WTC11 (cell line): ENCODE results near the gene CSNK2A1. TPM values are rescaled to one million over a fixed set of nuclear protein-coding genes. Genes with fewer than 3 reads are reported as not detected.

Source experiments
- ATF1 ChIP-seq: sonication (generic); formaldehyde crosslinking; IDR thresholded peaks from 2 replicates; pipeline ENCODE4 v1.8.1; 2023; ENCODE audit warnings: mild to moderate bottlenecking, moderate library complexity, missing genetic modification reagents
- E2F4 ChIP-seq: sonication (generic); formaldehyde crosslinking; IDR thresholded peaks from 2 replicates; pipeline ENCODE4 v1.8.1; 2022; ENCODE audit warnings: low read depth, mild to moderate bottlenecking, moderate library complexity, missing genetic modification reagents, borderline replicate concordance
- ETV6 ChIP-seq: sonication (generic); formaldehyde crosslinking; IDR thresholded peaks from 2 replicates; pipeline ENCODE4 v1.8.1; 2022; ENCODE audit warnings: mild to moderate bottlenecking, missing genetic modification reagents
- FOXP1 ChIP-seq: sonication (generic); formaldehyde crosslinking; IDR thresholded peaks from 2 replicates; pipeline ENCODE4 v1.8.0; 2022; ENCODE audit warnings: missing genetic modification reagents, mild to moderate bottlenecking, moderate library complexity, borderline replicate concordance
- MXD4 ChIP-seq: fragments of 250-450 bp; sonication (Bioruptor Pico); IDR thresholded peaks from 2 replicates; pipeline ENCODE4 v1.8.0; 2021; ENCODE audit warnings: mild to moderate bottlenecking, moderate library complexity, borderline replicate concordance
- MYBL2 ChIP-seq: sonication (generic); formaldehyde crosslinking; IDR thresholded peaks from 2 replicates; pipeline ENCODE4 v1.8.1; 2023; ENCODE audit warnings: mild to moderate bottlenecking, moderate library complexity, missing genetic modification reagents
- NFATC4 ChIP-seq: fragments of 250-450 bp; sonication (Bioruptor Pico); IDR thresholded peaks from 2 replicates; pipeline ENCODE4 v1.9.0; 2021; ENCODE audit warnings: mild to moderate bottlenecking
- NFE2L1 ChIP-seq: sonication (generic); formaldehyde crosslinking; IDR thresholded peaks from 2 replicates; pipeline ENCODE4 v1.8.1; 2023; ENCODE audit warnings: missing genetic modification reagents
- NFYB ChIP-seq: sonication (generic); formaldehyde crosslinking; conservative IDR thresholded peaks from 2 replicates; pipeline ENCODE4 v1.8.0; 2022; ENCODE audit warnings: low read depth, missing genetic modification reagents
- NR1H2 ChIP-seq: sonication (generic); formaldehyde crosslinking; IDR thresholded peaks from 2 replicates; pipeline ENCODE4 v1.9.0; 2021; ENCODE audit warnings: mild to moderate bottlenecking, moderate library complexity, missing genetic modification reagents
- NR2C2 ChIP-seq: sonication (generic); formaldehyde crosslinking; IDR thresholded peaks from 2 replicates; pipeline ENCODE4 v1.8.0; 2022; ENCODE audit warnings: mild to moderate bottlenecking, missing genetic modification reagents
- NR3C1 ChIP-seq: sonication (generic); formaldehyde crosslinking; conservative IDR thresholded peaks from 2 replicates; pipeline ENCODE4 v1.8.1; 2023; ENCODE audit warnings: low read depth, mild to moderate bottlenecking, missing genetic modification reagents
- PRRX2 ChIP-seq: fragments of 250-450 bp; sonication (Bioruptor Pico); IDR thresholded peaks from 2 replicates; pipeline ENCODE4 v1.8.0; 2021; ENCODE audit warnings: mild to moderate bottlenecking
- RORB ChIP-seq: fragments of 250-450 bp; sonication (Bioruptor Pico); IDR thresholded peaks from 2 replicates; pipeline ENCODE4 v1.9.0; 2021; ENCODE audit warnings: mild to moderate bottlenecking
- SMAD4 ChIP-seq: sonication (generic); formaldehyde crosslinking; IDR thresholded peaks from 2 replicates; pipeline ENCODE4 v1.8.0; 2022; ENCODE audit warnings: mild to moderate bottlenecking, missing genetic modification reagents
- SOX15 ChIP-seq: fragments of 250-450 bp; sonication (Bioruptor Pico); IDR thresholded peaks from 2 replicates; pipeline ENCODE4 v1.9.0; 2021; ENCODE audit warnings: mild to moderate bottlenecking
- SP1 ChIP-seq: sonication (generic); formaldehyde crosslinking; conservative IDR thresholded peaks from 2 replicates; pipeline ENCODE4 v1.8.1; 2022; ENCODE audit warnings: missing genetic modification reagents
- TEAD1 ChIP-seq: sonication (generic); formaldehyde crosslinking; IDR thresholded peaks from 2 replicates; pipeline ENCODE4 v1.8.0; 2022; ENCODE audit warnings: mild to moderate bottlenecking, missing genetic modification reagents
- TEAD4 ChIP-seq: sonication (generic); formaldehyde crosslinking; IDR thresholded peaks from 2 replicates; pipeline ENCODE4 v1.8.0; 2022; ENCODE audit warnings: mild to moderate bottlenecking, missing genetic modification reagents
- TP53 ChIP-seq: sonication (generic); formaldehyde crosslinking; IDR thresholded peaks from 2 replicates; pipeline ENCODE4 v1.8.1; 2023; ENCODE audit warnings: mild to moderate bottlenecking, missing genetic modification reagents
- USF2 ChIP-seq: sonication (generic); formaldehyde crosslinking; IDR thresholded peaks from 2 replicates; pipeline ENCODE4 v1.8.1; 2023; ENCODE audit warnings: mild to moderate bottlenecking, missing genetic modification reagents, moderate library complexity
- ZBTB43 ChIP-seq: sonication (generic); formaldehyde crosslinking; IDR thresholded peaks from 2 replicates; pipeline ENCODE4 v1.8.1; 2023; ENCODE audit warnings: mild to moderate bottlenecking, missing genetic modification reagents
- ZNF121 ChIP-seq: sonication (generic); formaldehyde crosslinking; IDR thresholded peaks from 2 replicates; pipeline ENCODE4 v1.8.0; 2023; ENCODE audit warnings: missing genetic modification reagents
- ZNF219 ChIP-seq: sonication (generic); formaldehyde crosslinking; IDR thresholded peaks from 2 replicates; pipeline ENCODE4 v1.8.0; 2023; ENCODE audit warnings: missing genetic modification reagents, mild to moderate bottlenecking, borderline replicate concordance
- ZNF232 ChIP-seq: sonication (generic); formaldehyde crosslinking; IDR thresholded peaks from 2 replicates; pipeline ENCODE4 v1.8.0; 2022; ENCODE audit warnings: mild to moderate bottlenecking, missing genetic modification reagents
- ZNF263 ChIP-seq: sonication (generic); formaldehyde crosslinking; IDR thresholded peaks from 2 replicates; pipeline ENCODE4 v1.8.1; 2022; ENCODE audit warnings: low read depth, mild to moderate bottlenecking, moderate library complexity, missing genetic modification reagents
- ZNF281 ChIP-seq: sonication (generic); formaldehyde crosslinking; IDR thresholded peaks from 2 replicates; pipeline ENCODE4 v1.8.0; 2023; ENCODE audit warnings: mild to moderate bottlenecking, missing genetic modification reagents
- ZNF317 ChIP-seq: sonication (generic); formaldehyde crosslinking; IDR thresholded peaks from 2 replicates; pipeline ENCODE4 v1.8.1; 2023; ENCODE audit warnings: low read depth, mild to moderate bottlenecking, moderate library complexity, missing genetic modification reagents, borderline replicate concordance
- ZNF416 ChIP-seq: fragments of 250-450 bp; sonication (Bioruptor Pico); IDR thresholded peaks from 2 replicates; pipeline ENCODE4 v1.9.0; 2021; ENCODE audit warnings: mild to moderate bottlenecking, inconsistent platforms
- total RNA-seq: library from RNA; stranded (reverse); gene quantifications from 3 replicates; pipeline ENCODE4 v1.2.3, GENCODE V29; 2021
- TF ChIP-seq, protein P1 (sequence below): sonication (generic); formaldehyde crosslinking; IDR thresholded peaks from 2 replicates; pipeline ENCODE4 v1.8.0; 2022; ENCODE audit warnings: mild to moderate bottlenecking, missing genetic modification reagents
- TF ChIP-seq, protein P2 (sequence below): sonication (generic); formaldehyde crosslinking; IDR thresholded peaks from 2 replicates; pipeline ENCODE4 v1.8.0; 2022; ENCODE audit warnings: mild to moderate bottlenecking, missing genetic modification reagents
- TF ChIP-seq, protein P3 (sequence below): sonication (generic); formaldehyde crosslinking; IDR thresholded peaks from 2 replicates; pipeline ENCODE4 v1.8.0; 2023; ENCODE audit warnings: missing genetic modification reagents

CSNK2A1 gene
- total RNA-seq, 1 experiment from 2014 or later = 235 TPM

DNA sequence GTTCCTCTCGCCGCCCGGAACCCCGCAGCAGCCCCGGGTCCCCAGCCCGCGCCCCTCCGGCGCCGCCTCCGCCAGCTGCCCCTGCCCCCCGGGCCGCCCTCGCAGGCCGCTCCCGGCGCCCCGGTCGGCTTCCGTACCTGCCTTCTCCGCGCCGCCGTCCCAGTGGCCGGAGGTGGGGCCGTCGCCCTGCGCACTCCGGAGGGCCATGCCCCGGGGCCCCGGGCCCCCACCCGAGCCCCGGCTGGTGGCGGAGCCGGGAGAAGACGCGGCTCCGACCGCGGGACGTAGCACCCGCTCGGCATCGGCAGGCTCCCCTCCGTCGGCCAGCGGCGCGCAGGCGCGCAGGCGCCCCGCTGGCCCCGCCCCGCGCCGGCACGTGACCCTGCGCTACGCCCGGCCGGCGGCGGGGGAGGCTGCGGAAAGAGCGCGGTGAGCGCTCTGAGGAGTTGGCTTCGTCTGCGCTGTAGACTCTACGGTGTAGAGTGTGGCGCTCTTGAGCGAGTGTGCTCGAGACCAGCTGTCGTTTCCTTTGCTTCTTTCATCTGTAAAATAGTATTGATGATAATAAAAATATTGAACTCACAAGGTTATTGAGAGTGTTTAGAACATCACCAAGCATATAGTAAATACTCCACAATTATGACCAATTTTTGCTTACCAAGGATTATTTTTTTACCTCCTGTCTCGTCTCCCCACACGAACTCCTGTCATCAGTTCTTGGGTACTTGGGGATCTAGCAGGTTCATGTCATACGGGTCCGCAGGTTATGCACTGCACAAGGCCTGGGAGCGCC is 81.2 kb downstream of the CSNK2A1 start, which contains the start of gene TBC1D20 (continued):
- TF ChIP-seq E2F4 (CRISPR knock-in tag) (no peak), PRRX2 (no peak), ATF1 (CRISPR knock-in tag) (no peak), TEAD4 (CRISPR knock-in tag) (no peak), NFE2L1 (CRISPR knock-in tag) (no peak), SP1 (CRISPR knock-in tag) (peak; percentile 84), MYBL2 (0 out of 2 replicates have a peak, but pooled peaks have one; percentile 11), FOXP1 (no peak), ZNF232 (no peak), SOX15 (CRISPR knock-in tag) (no peak), ZNF281 (no peak), ETV6 (peak; percentile 64), NR1H2 (CRISPR knock-in tag) (no peak), TP53 (peak; percentile 60), RORB (CRISPR knock-in tag) (no peak), NR3C1 (CRISPR knock-in tag) (no peak), ZBTB43 (CRISPR knock-in tag) (no peak), USF2 (peak; percentile 98), MXD4 (no peak), ZNF121 (CRISPR knock-in tag) (no peak), ZNF263 (CRISPR knock-in tag) (no peak), ZNF317 (no peak), ZNF416 (CRISPR knock-in tag) (no peak), NR2C2 (no peak), NFATC4 (no peak), ZNF219 (CRISPR knock-in tag) (no peak), TEAD1 (CRISPR knock-in tag) (peak; percentile 1; the same call in 1 of the 2 replicates), NFYB (CRISPR knock-in tag) (no peak), SMAD4 (no peak)
- TF ChIP-seq, protein P1, sequence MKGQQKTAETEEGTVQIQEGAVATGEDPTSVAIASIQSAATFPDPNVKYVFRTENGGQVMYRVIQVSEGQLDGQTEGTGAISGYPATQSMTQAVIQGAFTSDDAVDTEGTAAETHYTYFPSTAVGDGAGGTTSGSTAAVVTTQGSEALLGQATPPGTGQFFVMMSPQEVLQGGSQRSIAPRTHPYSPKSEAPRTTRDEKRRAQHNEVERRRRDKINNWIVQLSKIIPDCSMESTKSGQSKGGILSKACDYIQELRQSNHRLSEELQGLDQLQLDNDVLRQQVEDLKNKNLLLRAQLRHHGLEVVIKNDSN (CRISPR knock-in tag) = peak; percentile 83
- TF ChIP-seq, protein P2, sequence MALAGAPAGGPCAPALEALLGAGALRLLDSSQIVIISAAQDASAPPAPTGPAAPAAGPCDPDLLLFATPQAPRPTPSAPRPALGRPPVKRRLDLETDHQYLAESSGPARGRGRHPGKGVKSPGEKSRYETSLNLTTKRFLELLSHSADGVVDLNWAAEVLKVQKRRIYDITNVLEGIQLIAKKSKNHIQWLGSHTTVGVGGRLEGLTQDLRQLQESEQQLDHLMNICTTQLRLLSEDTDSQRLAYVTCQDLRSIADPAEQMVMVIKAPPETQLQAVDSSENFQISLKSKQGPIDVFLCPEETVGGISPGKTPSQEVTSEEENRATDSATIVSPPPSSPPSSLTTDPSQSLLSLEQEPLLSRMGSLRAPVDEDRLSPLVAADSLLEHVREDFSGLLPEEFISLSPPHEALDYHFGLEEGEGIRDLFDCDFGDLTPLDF (CRISPR knock-in tag) = no peak
- TF ChIP-seq, protein P3, sequence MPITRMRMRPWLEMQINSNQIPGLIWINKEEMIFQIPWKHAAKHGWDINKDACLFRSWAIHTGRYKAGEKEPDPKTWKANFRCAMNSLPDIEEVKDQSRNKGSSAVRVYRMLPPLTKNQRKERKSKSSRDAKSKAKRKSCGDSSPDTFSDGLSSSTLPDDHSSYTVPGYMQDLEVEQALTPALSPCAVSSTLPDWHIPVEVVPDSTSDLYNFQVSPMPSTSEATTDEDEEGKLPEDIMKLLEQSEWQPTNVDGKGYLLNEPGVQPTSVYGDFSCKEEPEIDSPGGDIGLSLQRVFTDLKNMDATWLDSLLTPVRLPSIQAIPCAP (CRISPR knock-in tag) = no peak
